GM12801 (cell line): ENCODE results near the gene PPL.

ENCODE experiments used
- TF ChIP-seq, protein P1 (sequence below): IDR thresholded peaks from one replicate; pipeline ENCODE4 v1.5.1; 2011; ENCODE audit warnings: control low read depth; ENCODE audit not compliant: insufficient read length; ENCODE audit errors: extremely low read depth

The PPL gene

DNA sequence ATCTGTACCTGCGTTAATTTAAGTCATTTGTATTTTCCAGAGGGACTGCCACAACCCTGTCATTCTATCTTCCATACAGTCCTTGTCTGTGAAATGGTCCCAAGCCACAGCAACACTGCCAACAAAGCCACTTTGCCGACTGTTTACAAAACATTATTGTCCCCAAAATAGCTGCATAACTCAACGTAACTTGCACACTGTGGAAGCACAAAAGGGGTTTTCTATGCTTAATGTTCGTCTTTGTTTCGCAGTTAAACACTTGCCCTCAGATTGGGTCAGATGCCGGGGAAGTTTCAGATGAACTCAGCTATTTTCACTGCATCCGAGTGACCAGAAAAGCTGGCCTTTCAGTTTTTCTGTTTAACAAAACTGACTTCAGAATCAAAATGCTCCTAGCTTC is 25.8 kb upstream of the PPL start:
- TF ChIP-seq, protein P1, sequence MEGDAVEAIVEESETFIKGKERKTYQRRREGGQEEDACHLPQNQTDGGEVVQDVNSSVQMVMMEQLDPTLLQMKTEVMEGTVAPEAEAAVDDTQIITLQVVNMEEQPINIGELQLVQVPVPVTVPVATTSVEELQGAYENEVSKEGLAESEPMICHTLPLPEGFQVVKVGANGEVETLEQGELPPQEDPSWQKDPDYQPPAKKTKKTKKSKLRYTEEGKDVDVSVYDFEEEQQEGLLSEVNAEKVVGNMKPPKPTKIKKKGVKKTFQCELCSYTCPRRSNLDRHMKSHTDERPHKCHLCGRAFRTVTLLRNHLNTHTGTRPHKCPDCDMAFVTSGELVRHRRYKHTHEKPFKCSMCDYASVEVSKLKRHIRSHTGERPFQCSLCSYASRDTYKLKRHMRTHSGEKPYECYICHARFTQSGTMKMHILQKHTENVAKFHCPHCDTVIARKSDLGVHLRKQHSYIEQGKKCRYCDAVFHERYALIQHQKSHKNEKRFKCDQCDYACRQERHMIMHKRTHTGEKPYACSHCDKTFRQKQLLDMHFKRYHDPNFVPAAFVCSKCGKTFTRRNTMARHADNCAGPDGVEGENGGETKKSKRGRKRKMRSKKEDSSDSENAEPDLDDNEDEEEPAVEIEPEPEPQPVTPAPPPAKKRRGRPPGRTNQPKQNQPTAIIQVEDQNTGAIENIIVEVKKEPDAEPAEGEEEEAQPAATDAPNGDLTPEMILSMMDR: no peak

DNA sequence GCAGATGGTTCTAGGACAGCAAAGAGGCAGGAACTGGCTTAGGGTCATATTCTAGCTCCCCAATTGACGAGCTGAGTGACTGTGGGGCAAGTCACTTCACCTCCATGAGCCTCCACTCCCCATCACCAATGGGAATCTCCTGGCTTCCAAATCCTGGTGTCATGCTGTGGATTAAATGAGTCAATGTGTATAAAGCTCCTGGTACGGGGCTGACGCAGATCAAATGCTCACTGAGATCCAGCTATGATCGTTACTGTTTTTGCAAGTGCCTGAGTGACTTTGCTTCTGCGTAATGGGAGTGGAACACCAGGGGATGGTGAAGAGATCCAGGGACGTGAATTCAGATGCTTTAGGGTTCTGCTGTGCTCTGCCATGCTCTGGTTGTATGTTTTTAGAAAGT is 23.6 kb upstream of the PPL start:
- TF ChIP-seq, protein P1: no peak

DNA sequence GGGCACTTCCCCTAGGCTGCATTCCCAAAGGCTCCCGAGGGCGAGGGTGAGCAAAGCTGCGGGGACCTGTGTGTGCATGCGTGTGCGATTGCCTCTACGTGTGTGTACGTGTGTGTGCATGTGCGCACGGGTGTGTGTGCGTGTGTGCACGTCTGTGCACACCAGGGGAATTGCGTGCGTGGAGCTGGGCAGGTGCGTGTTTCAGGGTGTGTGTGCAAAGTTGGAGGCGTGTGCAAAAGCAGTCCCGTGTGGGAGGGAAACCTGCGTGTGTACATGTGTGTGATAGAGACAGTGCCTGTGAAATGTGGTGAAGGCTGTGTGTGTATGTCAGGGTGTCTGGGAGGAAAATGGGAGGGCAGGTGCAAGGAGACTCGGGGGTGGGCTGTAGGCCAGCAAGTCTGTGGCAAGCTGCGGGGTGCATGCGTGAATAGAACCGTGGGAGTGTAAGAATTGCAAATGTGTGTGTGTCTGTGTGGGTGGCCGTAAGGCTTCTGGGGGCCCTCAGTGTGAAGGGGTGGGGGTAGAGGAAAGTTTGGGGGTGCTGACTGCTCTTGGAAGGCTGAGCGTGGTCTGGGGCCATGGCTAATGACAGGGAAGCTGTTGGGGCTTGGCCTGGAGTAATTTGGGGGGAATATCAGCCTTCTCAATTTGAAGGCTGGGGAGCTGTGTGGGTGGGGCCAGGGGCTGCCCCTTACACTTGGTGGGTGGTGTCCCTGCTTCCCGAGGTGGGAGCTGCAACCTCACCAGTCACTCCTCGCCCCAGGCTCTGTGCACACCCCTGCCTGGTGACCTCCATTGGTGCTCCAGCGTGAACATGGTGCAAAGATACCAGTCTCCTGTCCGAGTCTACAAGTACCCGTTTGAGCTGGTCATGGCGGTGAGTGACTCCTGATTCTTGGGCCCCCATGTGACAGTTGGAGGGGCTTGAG is 21.8 kb upstream of the PPL start:
- TF ChIP-seq, protein P1: no peak

DNA sequence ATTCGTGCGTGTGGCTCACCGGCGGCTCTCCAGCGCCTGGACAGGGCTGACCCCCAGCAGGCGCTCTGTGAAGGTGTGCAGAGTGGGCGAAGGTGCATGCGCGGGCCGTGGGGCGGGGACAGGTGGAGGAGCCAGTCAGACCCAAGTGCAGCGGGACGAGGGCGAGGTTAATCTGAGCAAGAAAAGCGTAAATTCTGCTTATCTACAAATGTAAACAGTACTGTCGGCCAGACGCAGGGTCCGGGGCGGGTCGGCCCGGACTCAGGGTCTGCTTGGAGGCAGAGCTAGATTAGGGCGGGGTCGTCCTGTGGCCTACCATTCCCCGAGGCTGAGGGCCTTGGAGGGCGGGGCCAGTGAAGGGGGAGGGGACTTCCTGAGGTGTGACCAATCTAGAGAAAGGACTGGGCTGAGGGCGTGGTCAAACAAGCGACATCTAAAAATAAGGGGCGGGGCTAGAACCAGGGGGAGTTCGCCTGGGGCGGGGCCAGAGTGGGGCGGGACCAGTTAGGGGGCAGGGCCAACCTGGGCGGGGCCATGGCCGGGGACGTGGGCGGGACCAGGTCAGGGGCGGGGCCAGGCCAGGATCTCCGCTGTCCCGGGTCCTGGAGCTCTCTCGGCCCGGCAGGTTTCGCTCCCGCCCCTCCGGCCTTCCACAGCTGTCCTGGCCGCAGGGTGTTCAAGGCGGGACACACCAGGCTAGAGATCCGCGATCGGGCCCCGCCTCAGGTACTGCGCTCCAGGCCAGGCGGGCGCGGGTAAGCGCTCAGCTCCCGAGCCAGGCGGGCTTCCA is 21.0 kb upstream of the PPL start, which contains the start of gene SEC14L5:
Gene SEC14L5 (plus strand): TSS at position 611 of the 790 bp plus-strand sequence. CDS start 994 bp downstream, outside the sequence.
- TF ChIP-seq, protein P1: no peak

DNA sequence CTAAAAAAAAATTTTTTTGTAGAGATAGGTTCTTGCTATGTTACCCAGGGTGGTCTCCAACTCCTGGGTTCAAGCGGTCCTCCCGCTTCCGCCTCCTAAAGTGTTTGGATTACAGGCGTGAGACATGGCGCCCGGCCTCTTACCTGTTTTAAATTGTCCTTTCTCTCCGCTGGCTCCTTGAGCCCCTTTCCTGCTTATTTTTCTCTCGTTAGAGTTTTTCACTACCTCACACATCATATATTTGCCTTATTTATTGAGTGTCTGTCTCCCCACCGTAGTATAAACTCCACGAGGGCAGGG is 20.4 kb upstream of the PPL start:
- TF ChIP-seq, protein P1: no peak

DNA sequence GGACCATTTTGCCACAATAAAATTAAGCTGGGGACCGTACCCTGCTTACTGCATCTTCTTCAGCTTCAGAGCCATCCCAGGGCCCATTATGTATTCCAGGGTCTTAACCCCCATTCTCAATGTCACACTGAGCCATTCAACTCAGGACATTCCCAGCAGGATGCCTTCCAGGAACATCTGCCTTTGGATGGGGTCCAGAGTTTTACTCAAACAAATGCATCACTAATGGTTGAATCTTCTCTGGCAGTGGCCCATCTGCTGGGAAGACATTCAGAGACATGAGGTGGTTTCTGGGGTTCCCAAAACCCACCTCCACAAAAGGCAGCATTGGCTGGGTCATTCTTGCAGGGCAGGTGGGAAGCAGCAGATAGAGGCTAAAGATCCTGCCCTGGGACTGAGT is 17.8 kb upstream of the PPL start:
- TF ChIP-seq, protein P1: no peak

DNA sequence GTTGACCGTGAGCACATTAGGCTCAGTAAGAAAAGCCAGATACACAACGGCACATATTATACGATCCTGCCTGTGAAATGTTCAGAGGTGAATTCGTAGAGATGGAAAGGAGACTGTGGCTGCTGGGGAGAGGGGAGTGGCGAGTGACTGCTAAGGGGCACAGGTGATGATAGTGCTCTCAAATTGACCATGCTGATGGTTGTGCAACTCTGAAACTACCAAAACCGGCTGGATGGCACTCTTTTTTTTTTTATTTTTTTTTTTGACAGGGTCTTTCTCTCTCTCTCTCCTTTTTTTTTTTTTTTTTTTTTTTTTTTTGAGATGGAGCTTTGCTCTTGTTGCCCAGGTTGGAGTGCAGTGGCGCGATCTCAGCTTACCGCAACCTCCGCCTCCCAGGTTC is 13.0 kb upstream of the PPL start:
- TF ChIP-seq, protein P1: no peak
